IPS-18c (cell line): ENCODE measurements around the gene ZNF335.

Source experiments
- H3K4me3 ChIP-seq: 2 replicates; pipeline ENCODE4 v1.7.0; 2013; ENCODE audit warnings: low read depth, mild to moderate bottlenecking, low read length, moderate library complexity; ENCODE audit not compliant: insufficient read depth
- H3K9me3 ChIP-seq: one replicate; pipeline ENCODE4 v1.6.1; 2013; ENCODE audit warnings: mild to moderate bottlenecking, low read length, moderate library complexity; ENCODE audit not compliant: control insufficient read depth, insufficient read depth

The ZNF335 gene

GRCh38 chr20:45947110-45947866 is 24.7 kb downstream of the ZNF335 start:
- Histone ChIP-seq H3K4me3 (no peak overlapping the region), H3K9me3 (no peaks in the 10 kb centered on the region)

DNA sequence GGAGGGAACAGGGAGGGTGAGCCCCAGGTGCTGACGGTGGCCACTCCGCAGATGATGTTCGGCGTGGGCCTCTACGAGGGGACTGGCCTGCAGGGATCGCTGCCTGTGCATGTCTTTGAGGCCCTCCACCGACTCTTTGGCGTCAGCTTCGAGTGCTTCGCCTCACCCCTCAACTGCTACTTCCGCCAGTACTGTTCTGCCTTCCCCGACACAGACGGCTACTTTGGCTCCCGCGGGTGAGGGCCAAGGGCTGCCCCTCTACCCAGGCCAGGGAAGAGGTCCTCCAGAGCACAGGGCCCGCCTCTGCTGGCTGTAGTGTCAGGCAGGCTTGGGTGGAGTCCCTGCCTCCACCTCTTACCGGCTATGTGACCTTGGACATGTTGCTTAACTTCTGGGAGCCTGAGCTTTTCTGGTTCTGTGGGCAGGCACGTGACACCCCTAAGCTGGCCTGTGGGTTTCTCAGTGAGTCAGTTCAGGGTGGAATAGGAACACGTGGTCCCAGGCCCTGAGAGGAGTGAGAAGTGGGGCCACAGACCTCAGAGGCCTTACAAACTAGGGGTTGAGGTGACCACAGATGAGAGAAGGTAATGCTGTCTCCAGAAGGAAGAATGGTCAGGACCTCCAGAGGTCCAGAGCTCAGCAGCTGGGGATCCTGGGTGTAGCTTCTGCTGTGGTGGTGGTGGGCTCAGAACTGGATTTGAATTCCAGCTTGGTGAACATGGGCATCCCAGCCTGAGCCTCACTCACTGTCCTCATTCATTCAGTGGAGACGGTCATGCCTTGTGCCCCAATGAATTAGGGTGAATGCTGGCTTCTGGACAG is 25.6 kb downstream of the ZNF335 start:
- H3K4me3 ChIP-seq = no peak overlapping the region

DNA sequence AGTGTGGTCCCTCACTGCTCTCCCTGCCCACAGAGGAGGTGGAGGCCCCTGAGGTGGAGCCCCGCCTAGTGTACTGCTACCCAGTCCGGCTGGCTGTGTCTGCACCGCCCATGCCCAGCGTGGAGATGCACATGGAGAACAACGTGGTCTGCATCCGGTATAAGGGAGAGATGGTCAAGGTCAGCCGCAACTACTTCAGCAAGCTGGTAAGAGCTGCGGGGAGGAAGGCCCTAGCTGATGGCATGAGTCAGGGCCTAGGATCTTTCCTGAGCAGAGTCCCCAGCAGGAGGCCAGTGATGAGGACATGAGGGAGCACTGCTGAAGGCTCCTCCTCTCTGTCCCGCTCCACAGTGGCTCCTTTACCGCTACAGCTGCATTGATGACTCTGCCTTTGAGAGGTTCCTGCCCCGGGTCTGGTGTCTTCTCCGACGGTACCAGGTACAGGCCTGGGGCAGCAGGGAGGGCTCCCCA is 26.3 kb downstream of the ZNF335 start:
- H3K4me3 ChIP-seq = no peak overlapping the region
- no peaks in the 10 kb centered on the region for H3K9me3 ChIP-seq

More for the DNA sequence above, 25.6 kb downstream of the ZNF335 start:
- H3K9me3 ChIP-seq = no peaks in the 10 kb centered on the region

- no peak overlapping the region for H3K4me3 ChIP-seq
- H3K9me3 ChIP-seq = no peaks in the 10 kb centered on the region
Observed at GRCh38 chr20:45944965-45945677, 26.9 kb downstream of the ZNF335 start.

- Histone ChIP-seq H3K4me3 (no peak overlapping the region), H3K9me3 (no peaks in the 10 kb centered on the region)
Observed at GRCh38 chr20:45944151-45944964, 27.6 kb downstream of the ZNF335 start.

GRCh38 chr20:45943613-45944012 is 28.4 kb downstream of the ZNF335 start:
- Histone ChIP-seq H3K4me3 (no peak overlapping the region), H3K9me3 (no peaks in the 10 kb centered on the region)

GRCh38 chr20:45940469-45940868 is 31.5 kb downstream of the ZNF335 start:
- H3K9me3 ChIP-seq = no peaks in the 10 kb centered on the region
- H3K4me3 ChIP-seq = no peak overlapping the region

GRCh38 chr20:45940053-45940452 is 31.9 kb downstream of the ZNF335 start:
- H3K4me3 ChIP-seq = no peak overlapping the region
- H3K9me3 ChIP-seq = no peaks in the 10 kb centered on the region

- Histone ChIP-seq H3K4me3 (no peak overlapping the region), H3K9me3 (no peaks in the 10 kb centered on the region)
Observed at GRCh38 chr20:45938727-45939438, 33.1 kb downstream of the ZNF335 start.

- no peaks in the 10 kb centered on the region for H3K9me3 ChIP-seq
- no peak overlapping the region for H3K4me3 ChIP-seq
Observed at GRCh38 chr20:45937765-45938164, 34.2 kb downstream of the ZNF335 start.

GRCh38 chr20:45935416-45936046 is 36.5 kb downstream of the ZNF335 start:
- no peaks in the 10 kb centered on the region for H3K9me3 ChIP-seq
- H3K4me3 ChIP-seq = peak overlapping the region; percentile 66

DNA sequence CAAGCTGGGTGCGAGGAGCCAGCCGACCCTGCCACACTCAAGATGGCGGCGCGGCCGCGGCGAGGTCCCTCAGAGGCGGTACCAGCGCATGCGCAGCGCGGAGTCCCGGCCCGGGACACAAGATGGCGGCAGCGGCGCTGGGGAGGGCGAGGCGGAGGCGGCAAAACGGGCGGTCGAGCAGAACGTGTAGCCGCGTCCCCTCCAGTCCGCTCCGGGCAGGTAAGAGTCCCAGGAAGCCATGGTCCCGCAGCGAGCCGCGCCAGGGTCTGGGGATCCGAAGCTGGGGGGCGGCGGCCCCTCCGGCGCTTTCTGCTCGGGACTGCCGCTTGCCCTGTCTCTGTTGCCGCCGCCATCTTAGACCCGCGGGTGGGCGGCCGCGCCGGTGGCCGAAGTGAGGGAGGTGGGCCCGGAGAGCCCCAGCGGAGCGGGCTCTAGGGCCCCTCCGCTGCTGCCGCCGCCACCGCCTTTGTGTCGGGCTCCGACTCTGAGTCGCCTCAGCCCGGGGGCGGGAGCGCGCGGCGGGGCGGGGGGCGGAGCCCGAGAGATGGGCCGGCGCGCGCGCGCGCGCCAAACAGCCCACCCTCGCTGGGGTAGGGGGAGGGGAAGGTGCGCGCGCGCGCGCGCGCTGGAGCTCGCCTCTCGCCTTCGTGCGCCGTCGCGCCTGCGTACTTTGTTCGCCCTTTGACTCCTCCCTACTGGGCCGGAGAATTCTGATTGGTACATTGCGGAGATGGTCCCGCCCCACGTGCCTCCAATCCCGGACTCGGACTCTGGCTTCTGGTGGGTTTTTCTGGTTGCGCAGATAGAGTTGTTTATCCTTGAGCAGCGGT is 37.2 kb downstream of the ZNF335 start, which contains the start of gene PCIF1:
Gene PCIF1, plus strand, starts transcription at position 98 of the 830 bp plus-strand sequence. CDS start 4,317 bp downstream, outside the sequence.
- Histone ChIP-seq H3K9me3 (no peaks in the 10 kb centered on the region), H3K4me3 (peak within 1 kb of the TSS; percentile 96)

DNA sequence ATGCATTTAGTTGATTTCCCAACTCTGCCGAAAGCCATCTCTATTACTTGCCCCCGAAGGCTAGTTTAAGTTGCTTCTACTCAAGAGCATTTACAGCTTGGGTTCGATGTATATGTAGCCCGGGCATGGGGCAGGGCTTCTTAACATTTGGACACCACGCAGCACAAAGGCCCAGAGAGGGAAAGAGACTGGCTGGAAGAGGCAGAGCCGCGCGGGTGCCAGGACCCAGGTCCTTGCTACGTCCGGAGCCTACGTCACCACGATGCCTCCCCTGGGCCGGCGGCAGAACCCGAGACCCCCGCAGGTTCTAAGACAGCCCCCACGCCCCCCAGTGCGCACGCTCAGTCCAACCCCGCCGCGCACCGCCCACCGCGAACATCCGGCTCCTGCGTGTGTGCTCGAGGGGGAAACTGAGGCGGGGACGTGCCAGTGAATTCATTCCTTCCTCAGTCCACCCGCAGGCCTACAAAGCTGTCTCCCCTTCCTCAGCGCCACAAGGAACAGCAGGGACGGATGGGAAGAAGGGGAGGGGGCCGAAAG is 37.9 kb downstream of the ZNF335 start:
- no peaks in the 10 kb centered on the region for H3K9me3 ChIP-seq
- peak overlapping the region; percentile 96 for H3K4me3 ChIP-seq

DNA sequence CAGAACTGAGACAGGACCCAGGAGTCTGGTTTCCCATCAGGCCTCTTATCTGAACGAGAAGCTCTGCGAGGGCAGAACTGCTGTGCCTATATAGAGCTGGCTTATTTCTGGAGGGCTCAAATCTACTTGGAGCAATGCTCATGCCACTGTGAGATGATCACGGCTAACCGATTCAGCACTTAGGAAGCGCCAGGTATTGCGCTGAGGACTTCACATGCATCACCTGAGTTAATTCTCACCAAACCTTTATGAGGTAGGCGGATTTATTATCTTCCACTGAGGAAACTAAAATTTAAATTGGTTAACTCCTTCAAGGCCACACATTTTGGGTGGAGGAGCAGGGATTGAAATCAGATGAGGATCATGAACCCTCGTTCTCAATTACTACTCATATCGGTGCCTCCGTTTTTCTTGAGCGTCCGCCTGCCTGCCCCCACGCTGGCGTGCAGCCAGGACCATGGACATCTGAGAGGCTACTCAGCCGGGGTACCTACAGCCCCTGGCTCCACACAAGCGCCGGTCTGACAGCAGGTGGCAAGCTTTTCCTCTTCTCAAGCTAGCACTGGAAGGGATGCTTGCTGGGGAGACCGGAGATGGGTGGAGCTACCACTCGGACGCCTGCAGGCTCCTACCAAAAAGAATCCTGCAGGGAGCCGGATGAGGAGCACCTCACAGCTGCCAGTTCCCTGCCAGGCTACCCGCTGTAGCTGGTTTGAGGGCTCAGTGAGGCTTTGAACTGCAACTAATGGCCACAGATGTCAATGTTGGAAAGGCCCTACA is 38.5 kb downstream of the ZNF335 start:
- peak overlapping the region; percentile 96 for H3K4me3 ChIP-seq
- no peaks in the 10 kb centered on the region for H3K9me3 ChIP-seq
